ENCODE results near the gene GLYR1.

GRCh38 chr16:4865231-4865860, 18.3 kb upstream of the GLYR1 start:
- TF ChIP-seq, protein P1, sequence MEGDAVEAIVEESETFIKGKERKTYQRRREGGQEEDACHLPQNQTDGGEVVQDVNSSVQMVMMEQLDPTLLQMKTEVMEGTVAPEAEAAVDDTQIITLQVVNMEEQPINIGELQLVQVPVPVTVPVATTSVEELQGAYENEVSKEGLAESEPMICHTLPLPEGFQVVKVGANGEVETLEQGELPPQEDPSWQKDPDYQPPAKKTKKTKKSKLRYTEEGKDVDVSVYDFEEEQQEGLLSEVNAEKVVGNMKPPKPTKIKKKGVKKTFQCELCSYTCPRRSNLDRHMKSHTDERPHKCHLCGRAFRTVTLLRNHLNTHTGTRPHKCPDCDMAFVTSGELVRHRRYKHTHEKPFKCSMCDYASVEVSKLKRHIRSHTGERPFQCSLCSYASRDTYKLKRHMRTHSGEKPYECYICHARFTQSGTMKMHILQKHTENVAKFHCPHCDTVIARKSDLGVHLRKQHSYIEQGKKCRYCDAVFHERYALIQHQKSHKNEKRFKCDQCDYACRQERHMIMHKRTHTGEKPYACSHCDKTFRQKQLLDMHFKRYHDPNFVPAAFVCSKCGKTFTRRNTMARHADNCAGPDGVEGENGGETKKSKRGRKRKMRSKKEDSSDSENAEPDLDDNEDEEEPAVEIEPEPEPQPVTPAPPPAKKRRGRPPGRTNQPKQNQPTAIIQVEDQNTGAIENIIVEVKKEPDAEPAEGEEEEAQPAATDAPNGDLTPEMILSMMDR (IDR thresholded peaks at IDR 0.05) = no peak
- no peak for TF ChIP-seq POLR2AphosphoS5 (IDR thresholded peaks at IDR 0.05)
- no peak for TF ChIP-seq POLR2A (IDR thresholded peaks at IDR 0.05)
- TF ChIP-seq EP300 (IDR thresholded peaks at IDR 0.05) = no peak

All from gastroesophageal sphincter (tissue), 3 donors.